Fibroblast of the aortic adventitia (primary cell): ENCODE results near the gene FOXC1. TPM values are rescaled to one million over a fixed set of nuclear protein-coding genes. Genes with fewer than 3 reads are reported as not detected.

ENCODE experiments used
- DNase-seq: peaks from one replicate; pipeline ENCODE4 v3.0.0-alpha.2; 2010; ENCODE audit warnings: low read depth
- H3K4me3 ChIP-seq: 2 replicates; pipeline ENCODE4 v1.5.1; 2011; ENCODE audit warnings: low read depth, mild to moderate bottlenecking, control low read depth, low read length, moderate library complexity
- CTCF ChIP-seq: IDR thresholded peaks from 2 replicates; pipeline ENCODE4 v1.5.1; 2011; ENCODE audit warnings: mild to moderate bottlenecking, low read length, control low read depth, inconsistent platforms; ENCODE audit not compliant: insufficient read depth
- total RNA-seq: library from RNA; depleted of rRNA; stranded (reverse); fragments of >200 nt; gene quantifications from 2 replicates; pipeline ENCODE4 v1.2.3, GENCODE V29; 2012; ENCODE audit warnings: low replicate concordance

Gene FOXC1
- total RNA-seq, 1 donor, result 15.7 TPM

GRCh38 chr6:1598886-1599285, 10.8 kb upstream of the FOXC1 start:
- no peak for TF ChIP-seq CTCF
- no peak for DNase-seq

GRCh38 chr6:1599469-1599868, 10.2 kb upstream of the FOXC1 start:
- DNase-seq, result no peak
- H3K4me3 ChIP-seq, result no peak overlapping the region
- no peak for TF ChIP-seq CTCF

More at GRCh38 chr6:1598886-1599285, 10.8 kb upstream of the FOXC1 start:
- no peak overlapping the region for H3K4me3 ChIP-seq

DNA sequence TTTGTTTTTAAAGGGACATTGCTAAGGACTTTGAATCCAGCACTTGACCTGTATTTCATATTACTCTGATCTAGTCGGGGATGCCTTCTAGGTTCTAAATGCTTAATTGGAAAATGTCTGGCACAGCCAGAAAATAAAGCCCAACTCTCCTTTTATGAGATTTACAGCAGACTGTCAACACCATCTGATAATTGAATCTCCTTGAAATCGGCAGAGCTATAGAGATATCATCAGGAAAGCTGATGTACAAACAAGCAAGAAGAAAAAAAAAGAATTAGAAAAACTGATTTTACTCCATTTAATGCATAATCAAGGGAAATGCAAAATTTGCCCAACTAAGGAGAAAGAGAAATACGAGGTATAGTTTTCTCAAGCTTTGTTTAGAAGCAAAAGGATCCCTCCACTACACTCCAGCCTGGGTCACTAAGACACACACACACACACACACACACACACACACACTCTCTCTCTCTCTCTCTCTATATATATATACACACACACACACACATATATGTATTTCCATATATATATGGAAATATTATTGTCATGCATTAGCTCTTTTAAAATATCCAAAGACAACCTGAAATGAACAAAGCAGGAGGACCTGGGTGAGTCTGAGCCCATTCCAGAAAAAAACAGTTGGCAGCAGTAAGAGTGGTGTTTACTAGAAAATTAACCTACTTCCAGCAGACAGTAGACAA, 9.5 kb upstream of the FOXC1 start:
- TF ChIP-seq CTCF, result no peak
- H3K4me3 ChIP-seq, result no peak overlapping the region
- DNase-seq, result no peak

- TF ChIP-seq CTCF, result no peak
- no peak overlapping the region for H3K4me3 ChIP-seq
- no peak for DNase-seq
Measured at GRCh38 chr6:1600764-1601157, 9.0 kb upstream of the FOXC1 start.

DNA sequence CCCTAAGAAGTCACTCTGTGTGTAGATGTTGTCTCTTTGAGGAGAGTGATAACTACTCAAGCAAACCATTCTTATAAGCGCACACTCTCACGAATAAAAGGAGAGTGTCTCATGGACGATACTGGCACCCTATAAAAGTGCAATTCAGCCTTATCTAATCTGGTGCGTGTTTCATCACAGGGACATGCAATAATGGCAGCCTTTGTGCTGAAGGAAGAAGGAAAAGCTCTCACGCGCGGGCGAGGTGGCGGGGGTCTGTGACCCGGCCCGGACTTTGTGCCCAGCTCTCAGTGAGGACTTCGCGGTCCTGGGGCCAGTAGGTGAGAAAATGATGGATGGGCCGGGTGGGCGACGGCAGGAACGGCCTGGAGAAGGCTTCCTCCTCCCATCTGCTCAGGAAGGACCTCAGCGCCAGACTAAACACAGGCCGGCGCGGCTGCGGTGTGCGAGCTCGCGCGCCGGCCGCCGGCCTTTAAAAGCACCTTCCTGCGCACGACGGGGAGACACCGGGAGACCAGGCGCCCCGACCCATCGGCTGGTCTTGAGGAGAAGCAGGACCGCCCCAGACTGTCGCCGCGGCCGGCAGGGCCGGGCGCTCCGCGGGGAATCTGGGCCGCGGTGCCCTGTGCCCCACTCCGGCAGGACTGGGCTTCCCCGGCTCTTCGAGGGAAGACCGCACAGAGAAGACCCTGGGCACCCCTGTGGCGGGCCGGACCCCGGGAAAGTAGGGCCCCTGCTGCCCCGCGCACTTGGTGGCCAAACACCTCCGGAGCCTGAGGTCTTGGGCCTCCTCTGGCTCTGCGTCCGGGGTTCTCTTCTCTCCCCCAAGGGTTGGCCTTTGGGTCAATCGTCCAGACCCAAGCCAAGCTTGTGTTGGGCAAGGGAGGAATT, 8.3 kb upstream of the FOXC1 start:
- no peak for DNase-seq
- TF ChIP-seq CTCF, result no peak
- no peak overlapping the region for H3K4me3 ChIP-seq

GRCh38 chr6:1602049-1602713, 7.5 kb upstream of the FOXC1 start:
- no peak overlapping the region for H3K4me3 ChIP-seq
- TF ChIP-seq CTCF, result no peak
- DNase-seq, result no peak
